CD4-positive, alpha-beta T cell treated with Interleukin-6 for 4 hours (primary cell): Measurements from ENCODE around the gene PRRX2.
A peak's percentile ranks its signal among the peaks of the same experiment; 100 is the strongest.

Experiments used
- DNase-seq: peaks from one replicate; pipeline ENCODE4 v3.0.0-alpha.2; 2020; ENCODE audit warnings: mixed read lengths

PRRX2 gene

GRCh38 chr9:129682381-129682780, 16.9 kb downstream of the PRRX2 start:
- DNase-seq, result no peak

GRCh38 chr9:129685220-129685932, 19.9 kb downstream of the PRRX2 start:
- no peak for DNase-seq

DNA sequence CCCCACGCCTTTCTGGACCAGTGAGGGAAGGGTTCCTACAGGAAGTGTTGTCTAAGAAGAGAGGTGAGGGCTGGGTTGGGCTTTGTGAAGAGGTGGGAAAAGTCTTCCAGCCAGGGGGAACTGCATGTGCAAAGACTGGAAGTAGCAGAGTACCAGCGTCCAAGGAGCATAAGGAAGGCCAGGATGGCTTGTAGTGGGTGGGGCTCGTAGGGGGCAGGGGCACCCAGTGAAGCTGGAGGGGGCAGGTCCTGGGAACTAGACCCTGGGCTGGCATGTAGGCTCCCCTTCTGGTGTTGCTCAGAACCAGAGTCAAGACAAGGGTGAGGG, 20.4 kb downstream of the PRRX2 start:
- no peak for DNase-seq

DNA sequence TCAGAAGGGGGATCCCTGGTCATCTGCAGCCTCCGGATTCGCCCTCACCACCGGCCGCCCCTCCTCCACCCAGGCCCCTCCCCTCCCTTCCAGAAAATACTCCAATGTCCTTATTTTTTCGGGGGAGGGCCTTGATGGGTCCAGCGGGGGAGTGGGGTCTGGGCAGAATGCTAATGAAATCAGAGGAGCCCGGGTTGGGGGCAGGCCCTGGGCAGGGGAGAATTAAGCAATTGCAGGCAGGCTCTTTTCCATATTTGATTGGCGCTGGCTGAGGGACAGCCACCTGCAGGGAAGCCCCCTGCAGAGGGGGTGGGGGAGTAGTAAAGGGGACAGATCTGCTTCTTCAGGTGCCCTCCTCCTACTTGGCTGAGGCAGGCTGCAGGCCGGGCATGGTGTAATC, 21.3 kb downstream of the PRRX2 start:
- DNase-seq, result no peak

GRCh38 chr9:129687391-129687790, 21.9 kb downstream of the PRRX2 start:
- no peak for DNase-seq

- no peak for DNase-seq
Measured at GRCh38 chr9:129688285-129689043, 23.0 kb downstream of the PRRX2 start.

- DNase-seq, result no peak
Measured at GRCh38 chr9:129692534-129692933, 27.1 kb downstream of the PRRX2 start.

GRCh38 chr9:129693741-129694140, 28.3 kb downstream of the PRRX2 start:
- DNase-seq, result no peak

GRCh38 chr9:129694243-129694646, 28.8 kb downstream of the PRRX2 start:
- DNase-seq, result no peak

DNA sequence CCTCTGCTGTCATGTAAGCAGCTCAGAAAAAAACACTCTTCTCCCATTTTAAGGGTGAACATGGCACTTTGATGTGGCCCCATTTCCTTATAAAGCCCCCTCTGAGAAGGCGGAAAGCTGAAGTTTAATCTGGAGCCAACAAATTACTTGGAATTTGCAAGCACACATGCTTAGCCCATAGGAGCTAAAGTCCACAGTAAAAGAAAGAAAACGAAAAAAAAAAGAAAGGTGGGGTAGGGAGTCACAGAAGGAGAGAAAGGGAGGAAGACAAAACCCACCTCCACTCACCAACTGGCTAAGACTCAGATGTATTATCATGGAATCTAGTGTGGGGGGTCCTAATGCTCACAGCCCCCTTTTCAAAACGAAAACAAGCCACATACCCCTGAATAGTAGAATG, 30.4 kb downstream of the PRRX2 start:
- DNase-seq, result no peak

DNA sequence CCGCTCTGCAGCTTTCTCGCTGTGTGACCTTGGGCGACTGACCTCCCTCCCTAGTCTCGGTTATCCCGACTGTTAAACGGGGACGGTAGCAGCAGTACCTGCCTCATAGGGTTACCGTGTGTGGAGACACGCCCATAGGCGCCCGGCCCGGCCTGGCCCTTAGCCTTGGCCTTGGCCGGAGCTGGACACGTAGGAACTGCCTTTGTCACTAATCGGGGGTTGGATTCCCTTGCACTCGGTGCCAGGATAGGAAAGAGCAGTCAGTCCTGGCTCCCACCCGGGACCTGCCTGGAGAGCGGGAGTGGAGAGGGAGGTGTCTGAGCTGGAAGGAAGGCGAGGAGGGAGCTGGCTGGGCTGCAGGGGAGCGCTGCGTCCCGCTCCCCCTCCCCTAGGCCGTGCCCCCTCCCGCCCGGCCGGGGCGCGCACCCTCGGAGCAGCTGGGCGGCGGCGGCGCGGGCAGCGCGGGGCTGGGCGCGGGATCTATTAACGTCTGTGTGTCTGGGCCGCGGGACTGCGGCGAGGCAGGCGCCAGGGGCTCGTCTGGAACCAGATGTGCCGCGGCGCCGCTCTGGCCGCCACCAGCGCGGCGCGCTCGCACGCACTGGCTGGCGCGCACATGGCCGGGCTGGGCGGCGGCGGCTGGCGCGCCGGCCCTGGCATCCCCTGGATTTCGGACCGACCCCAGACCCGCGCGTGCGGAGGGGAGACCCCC, 31.7 kb downstream of the PRRX2 start:
- no peak for DNase-seq

DNA sequence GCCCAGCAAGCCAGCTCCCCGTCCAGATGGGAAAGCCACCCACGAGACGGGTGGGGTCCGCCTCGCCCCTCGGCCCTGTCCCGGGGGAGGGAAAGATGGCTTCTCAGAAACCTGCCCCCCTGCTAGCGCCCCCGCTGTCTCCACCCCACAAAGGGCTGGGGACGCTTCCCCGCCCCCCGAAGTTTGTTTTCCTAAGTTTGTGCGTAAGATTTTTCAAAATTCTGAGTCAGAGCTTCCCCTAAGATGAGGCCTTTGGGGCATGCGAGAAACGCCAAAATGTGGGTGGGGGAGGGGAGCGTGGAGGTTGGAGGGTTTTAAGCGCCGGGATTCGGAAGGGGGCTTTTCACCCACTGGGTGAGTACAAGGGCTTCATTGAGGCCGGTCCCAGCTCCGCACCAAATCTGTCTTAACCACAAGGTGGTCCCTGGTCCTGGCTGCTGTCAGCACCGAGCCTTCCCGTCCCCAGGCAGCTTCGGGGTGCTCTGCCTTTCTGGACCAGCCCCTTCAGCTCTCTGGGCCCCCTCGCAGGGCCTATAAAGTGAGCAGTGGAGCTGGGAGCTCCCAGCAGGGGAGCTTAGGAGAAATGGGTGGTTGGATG, 32.3 kb downstream of the PRRX2 start:
- DNase-seq, result peak; percentile 18

- DNase-seq, result no peak
Measured at GRCh38 chr9:129698254-129698757, 32.9 kb downstream of the PRRX2 start.

GRCh38 chr9:129701054-129701453, 35.6 kb downstream of the PRRX2 start:
- no peak for DNase-seq

GRCh38 chr9:129701549-129701948, 36.1 kb downstream of the PRRX2 start:
- DNase-seq, result no peak

DNA sequence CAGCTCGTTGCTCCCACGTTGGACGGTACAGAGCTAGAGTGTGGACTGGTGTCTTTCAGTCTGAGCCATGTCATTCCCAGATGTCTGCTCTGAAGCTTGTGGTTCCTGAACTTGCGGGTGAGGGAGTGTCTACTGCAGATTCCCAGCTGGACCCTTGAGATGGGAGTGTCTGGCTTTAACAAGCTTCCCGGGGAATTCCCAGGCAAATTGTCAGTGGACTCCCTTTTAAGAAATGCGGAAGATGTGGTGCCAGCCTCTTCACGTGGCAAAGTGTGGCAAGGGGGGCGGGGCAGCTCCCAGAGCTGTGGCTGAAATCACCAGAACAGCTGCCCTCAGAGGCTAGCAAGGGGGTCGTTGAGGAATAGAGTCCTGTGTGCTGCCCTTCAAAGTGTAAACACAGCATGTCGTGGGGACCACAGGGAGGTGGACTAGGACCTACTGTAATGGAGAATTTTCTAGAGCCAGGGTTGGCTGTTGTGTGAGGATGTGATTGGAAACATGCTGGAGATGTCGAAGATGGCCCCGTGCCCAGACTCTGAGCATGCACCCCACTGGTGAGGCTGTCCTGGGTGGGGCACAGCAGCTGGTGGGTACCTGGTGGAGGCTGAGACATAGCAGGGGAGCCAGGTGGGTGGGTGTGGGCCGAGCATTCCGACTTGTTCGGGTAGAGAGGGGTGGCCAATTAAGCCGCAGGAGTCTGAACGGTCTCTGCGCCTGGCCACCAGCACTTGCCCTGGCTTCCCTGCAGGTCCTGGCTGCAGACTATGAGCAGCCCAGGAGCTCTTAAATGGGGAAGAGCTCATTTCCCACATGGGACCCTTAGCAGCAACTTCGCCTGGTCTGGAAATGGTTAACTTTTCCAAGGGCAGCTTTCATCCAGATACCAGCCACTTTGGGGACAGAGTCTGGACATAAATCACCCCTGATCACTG, 37.4 kb downstream of the PRRX2 start:
- no peak for DNase-seq

DNA sequence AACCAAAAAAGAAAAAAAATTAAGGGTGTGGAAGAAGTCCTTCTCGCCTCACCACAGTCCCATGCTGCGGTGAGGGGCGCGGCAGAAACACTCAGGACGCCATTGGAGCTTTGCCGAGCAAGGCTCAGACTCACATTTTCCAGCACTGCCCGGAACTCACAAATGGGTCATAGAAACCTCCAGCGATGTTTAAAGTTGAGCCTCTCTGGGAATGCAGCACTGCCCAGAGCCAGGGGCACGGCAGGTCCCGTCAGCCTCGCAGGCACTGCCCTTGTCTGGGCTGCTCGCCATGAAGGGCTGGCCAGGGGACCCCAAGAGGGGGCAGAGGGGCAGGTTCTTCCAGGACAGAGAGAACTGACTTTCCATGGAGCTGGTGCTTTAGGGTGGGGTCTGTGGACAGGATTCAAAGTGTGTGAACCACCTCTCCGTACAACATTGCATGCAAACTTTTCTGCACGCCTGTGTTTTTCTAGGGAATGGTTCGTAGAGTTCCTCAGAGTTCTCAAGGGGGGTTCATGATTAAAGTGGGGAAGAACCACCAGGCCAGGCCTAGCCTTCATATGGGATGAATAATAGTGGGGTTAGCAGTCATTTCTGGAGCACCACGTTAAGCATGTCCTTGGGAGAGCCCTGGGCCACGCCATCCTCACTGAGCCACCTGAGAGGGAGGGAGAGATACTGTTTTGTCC, 38.4 kb downstream of the PRRX2 start:
- DNase-seq, result no peak

- no peak for DNase-seq
Measured at GRCh38 chr9:129704807-129705206, 39.4 kb downstream of the PRRX2 start.

GRCh38 chr9:129708793-129709192, 43.3 kb downstream of the PRRX2 start:
- no peak for DNase-seq

GRCh38 chr9:129709438-129710168, 44.2 kb downstream of the PRRX2 start:
- no peak for DNase-seq

- no peak for DNase-seq
Measured at GRCh38 chr9:129710169-129710453, 44.7 kb downstream of the PRRX2 start.
